Measurements from ENCODE around the gene RAB8A.
"Not testable (repeated sequence)": the region's sequence is repeated elsewhere in the genome, so short reads cannot be mapped to it uniquely, and the experiment has no call there.

RAB8A gene

GRCh38 chr19:16170134-16170533, 58.4 kb downstream of the RAB8A start:
- TF ChIP-seq CTCF (IDR thresholded peaks at IDR 0.05; ENCODE audit: low read depth, low read length): no peak
- DNase-seq (ENCODE audit: extremely low read depth, low read depth): no peak

- no peak for DNase-seq (ENCODE audit: extremely low read depth, low read depth)
- TF ChIP-seq CTCF (IDR thresholded peaks at IDR 0.05; ENCODE audit: low read depth, low read length): no peak
Observed at GRCh38 chr19:16175954-16176353, 64.3 kb downstream of the RAB8A start.

GRCh38 chr19:16178866-16179265, 67.2 kb downstream of the RAB8A start:
- DNase-seq (ENCODE audit: extremely low read depth, low read depth): not testable (repeated sequence)

- DNase-seq (ENCODE audit: extremely low read depth, low read depth): no peak
- no peak for TF ChIP-seq CTCF (IDR thresholded peaks at IDR 0.05; ENCODE audit: low read depth, low read length)
Observed at GRCh38 chr19:16180611-16181010, 68.9 kb downstream of the RAB8A start.

Data from AG09319 (cell line).